GM12892 (cell line): ENCODE measurements around the gene EPN2.

Experiments
- POLR2A ChIP-seq: IDR thresholded peaks from 2 replicates; pipeline ENCODE4 v1.6.1; 2011; ENCODE audit warnings: low read depth, low read length, control low read depth
- POLR2AphosphoS5 ChIP-seq: IDR thresholded peaks from 2 replicates; pipeline ENCODE4 v1.6.1; 2011; ENCODE audit warnings: low read depth, low read length, control low read depth

GRCh38 chr17:19271780-19272357 lies 34.7 kb downstream of the EPN2 start:
- no peak for TF ChIP-seq POLR2A
- TF ChIP-seq POLR2AphosphoS5 = no peak
